ENCODE measurements around the gene NUF2.
"Not testable (repeated sequence)": the region's sequence is repeated elsewhere in the genome, so short reads cannot be mapped to it uniquely, and the experiment has no call there.

The NUF2 gene

GRCh38 chr1:163337631-163338030 lies 15.9 kb downstream of the NUF2 start:
- no peak for DNase-seq

GRCh38 chr1:163346326-163346870 lies 24.6 kb downstream of the NUF2 start:
- DNase-seq: no peak

- DNase-seq: no peak
These were observed 25.4 kb downstream of the NUF2 start for GRCh38 chr1:163347106-163347505.

GRCh38 chr1:163351912-163352311 lies 30.2 kb downstream of the NUF2 start:
- DNase-seq: no peak

- no peak for DNase-seq
These were observed 35.6 kb downstream of the NUF2 start for GRCh38 chr1:163357378-163357777.

GRCh38 chr1:163358172-163358571 lies 36.4 kb downstream of the NUF2 start:
- not testable (repeated sequence) for DNase-seq

- peak; percentile 62 for DNase-seq
These were observed 39.6 kb downstream of the NUF2 start for GRCh38 chr1:163361123-163361934.

- no peak for DNase-seq
These were observed 43.4 kb downstream of the NUF2 start for GRCh38 chr1:163365186-163365585.

GRCh38 chr1:163366555-163366954 lies 44.8 kb downstream of the NUF2 start:
- DNase-seq: no peak

- no peak for DNase-seq
These were observed 46.0 kb downstream of the NUF2 start for GRCh38 chr1:163367721-163368120.

- no peak for DNase-seq
These were observed 50.8 kb downstream of the NUF2 start for GRCh38 chr1:163372576-163372975.

GRCh38 chr1:163378554-163378953 lies 56.8 kb downstream of the NUF2 start:
- no peak for DNase-seq

- DNase-seq: no peak
These were observed 58.0 kb downstream of the NUF2 start for GRCh38 chr1:163379801-163380200.

GRCh38 chr1:163381487-163382184 lies 59.9 kb downstream of the NUF2 start:
- no peak for DNase-seq

GRCh38 chr1:163382395-163382794 lies 60.6 kb downstream of the NUF2 start:
- DNase-seq: no peak

GRCh38 chr1:163387146-163387545 lies 65.4 kb downstream of the NUF2 start:
- DNase-seq: no peak

- DNase-seq: no peak
These were observed 67.2 kb downstream of the NUF2 start for GRCh38 chr1:163388970-163389369.

- DNase-seq: no peak
These were observed 74.0 kb downstream of the NUF2 start for GRCh38 chr1:163395790-163396189.

GRCh38 chr1:163397451-163398200 lies 75.9 kb downstream of the NUF2 start:
- no peak for DNase-seq

- no peak for DNase-seq
These were observed 77.2 kb downstream of the NUF2 start for GRCh38 chr1:163399001-163399400.

- no peak for DNase-seq
These were observed 78.3 kb downstream of the NUF2 start for GRCh38 chr1:163399976-163400601.

- no peak for DNase-seq
These were observed 79.5 kb downstream of the NUF2 start for GRCh38 chr1:163401211-163401610.
